ENCODE measurements around the gene TTC16. TPM values are rescaled to one million over a fixed set of nuclear protein-coding genes. Genes with fewer than 3 reads are reported as not detected.

The TTC16 gene
- total and polyA plus RNA-seq, 4 donors = 0.02 to 0.08 TPM; not detected in 2

DNA sequence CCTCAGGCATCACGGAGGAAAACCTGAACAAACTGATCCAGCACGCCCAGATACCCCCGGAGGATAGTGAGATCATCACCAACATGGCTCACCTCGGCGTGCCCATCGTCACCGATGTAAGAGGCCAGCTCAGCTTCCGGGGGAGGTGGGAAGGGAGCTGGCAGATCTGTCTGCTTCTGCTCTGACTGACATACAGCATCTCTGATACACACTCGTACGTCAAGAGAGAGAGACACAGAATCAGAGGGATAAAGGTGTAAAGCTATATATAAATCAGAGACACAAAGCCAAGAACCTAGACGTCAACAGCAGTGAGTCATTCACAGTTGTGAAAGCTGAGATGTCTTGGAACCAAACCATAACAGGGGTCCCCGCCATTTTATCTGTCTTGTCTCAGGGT, 39.2 kb upstream of the TTC16 start:
- H3K9me3 ChIP-seq (ENCODE audit: control insufficient read depth in 4 of 4, low read length in 3 of 4) = no peaks in the 10 kb centered on the region
- no peak overlapping the region for H3K9ac ChIP-seq (ENCODE audit: low read depth in 1 of 2, low read length in 2 of 2)
- H3K36me3 ChIP-seq (ENCODE audit: control insufficient read depth in 4 of 4, insufficient read depth in 3 of 4, low read depth in 1 of 4, low read length in 3 of 4) = peaks cover 0 to 4% (median 0%) of the 10 kb centered on the region in 4 donors
- no peak for DNase-seq (ENCODE audit: low spot score)
- no peak overlapping the region for H3K4me3 ChIP-seq (ENCODE audit: low read depth in 1 of 3, low read length in 3 of 3)
- no peak for TF ChIP-seq JUND (IDR thresholded peaks at IDR 0.05)
- TF ChIP-seq GABPA (IDR thresholded peaks at IDR 0.05 in 1 of 2, conservative IDR thresholded peaks at IDR 0.05 in 1 of 2) = no peak
- TF ChIP-seq, protein P1, sequence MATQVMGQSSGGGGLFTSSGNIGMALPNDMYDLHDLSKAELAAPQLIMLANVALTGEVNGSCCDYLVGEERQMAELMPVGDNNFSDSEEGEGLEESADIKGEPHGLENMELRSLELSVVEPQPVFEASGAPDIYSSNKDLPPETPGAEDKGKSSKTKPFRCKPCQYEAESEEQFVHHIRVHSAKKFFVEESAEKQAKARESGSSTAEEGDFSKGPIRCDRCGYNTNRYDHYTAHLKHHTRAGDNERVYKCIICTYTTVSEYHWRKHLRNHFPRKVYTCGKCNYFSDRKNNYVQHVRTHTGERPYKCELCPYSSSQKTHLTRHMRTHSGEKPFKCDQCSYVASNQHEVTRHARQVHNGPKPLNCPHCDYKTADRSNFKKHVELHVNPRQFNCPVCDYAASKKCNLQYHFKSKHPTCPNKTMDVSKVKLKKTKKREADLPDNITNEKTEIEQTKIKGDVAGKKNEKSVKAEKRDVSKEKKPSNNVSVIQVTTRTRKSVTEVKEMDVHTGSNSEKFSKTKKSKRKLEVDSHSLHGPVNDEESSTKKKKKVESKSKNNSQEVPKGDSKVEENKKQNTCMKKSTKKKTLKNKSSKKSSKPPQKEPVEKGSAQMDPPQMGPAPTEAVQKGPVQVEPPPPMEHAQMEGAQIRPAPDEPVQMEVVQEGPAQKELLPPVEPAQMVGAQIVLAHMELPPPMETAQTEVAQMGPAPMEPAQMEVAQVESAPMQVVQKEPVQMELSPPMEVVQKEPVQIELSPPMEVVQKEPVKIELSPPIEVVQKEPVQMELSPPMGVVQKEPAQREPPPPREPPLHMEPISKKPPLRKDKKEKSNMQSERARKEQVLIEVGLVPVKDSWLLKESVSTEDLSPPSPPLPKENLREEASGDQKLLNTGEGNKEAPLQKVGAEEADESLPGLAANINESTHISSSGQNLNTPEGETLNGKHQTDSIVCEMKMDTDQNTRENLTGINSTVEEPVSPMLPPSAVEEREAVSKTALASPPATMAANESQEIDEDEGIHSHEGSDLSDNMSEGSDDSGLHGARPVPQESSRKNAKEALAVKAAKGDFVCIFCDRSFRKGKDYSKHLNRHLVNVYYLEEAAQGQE (IDR thresholded peaks at IDR 0.05) = no peak
- no peak for TF ChIP-seq FOXA1 (IDR thresholded peaks at IDR 0.05)
- no peak for TF ChIP-seq FOXA2 (IDR thresholded peaks at IDR 0.05)
- TF ChIP-seq, protein P2, sequence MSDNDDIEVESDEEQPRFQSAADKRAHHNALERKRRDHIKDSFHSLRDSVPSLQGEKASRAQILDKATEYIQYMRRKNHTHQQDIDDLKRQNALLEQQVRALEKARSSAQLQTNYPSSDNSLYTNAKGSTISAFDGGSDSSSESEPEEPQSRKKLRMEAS (IDR thresholded peaks at IDR 0.05) = no peak
- TF ChIP-seq HNF4A (conservative IDR thresholded peaks at IDR 0.05) = no peak
- TF ChIP-seq CTCF (IDR thresholded peaks at IDR 0.05; ENCODE audit: low read depth, low read length, missing input control) = no peak
- H3K27ac ChIP-seq (ENCODE audit: low read depth in 1 of 2, low read length in 2 of 2) = no peak overlapping the region
- no peaks in the 10 kb centered on the region for H3K27me3 ChIP-seq (ENCODE audit: control insufficient read depth in 4 of 4, insufficient read depth in 4 of 4, low read length in 3 of 4)
- H3K4me1 ChIP-seq (ENCODE audit: control insufficient read depth in 4 of 4, insufficient read depth in 4 of 4, low read length in 3 of 4) = no peaks in the 10 kb centered on the region
- 96% methylated on average over 12 of the region's 12 CpGs for WGBS

- Histone ChIP-seq H3K4me3 (ENCODE audit: low read depth in 1 of 3, low read length in 3 of 3) (no peak overlapping the region), H3K36me3 (ENCODE audit: control insufficient read depth in 4 of 4, insufficient read depth in 3 of 4, low read depth in 1 of 4, low read length in 3 of 4) (peaks cover 0 to 5% (median 0%) of the 10 kb centered on the region in 4 donors), H3K27ac (ENCODE audit: low read depth in 1 of 2, low read length in 2 of 2) (no peak overlapping the region), H3K9me3 (ENCODE audit: control insufficient read depth in 4 of 4, low read length in 3 of 4) (no peaks in the 10 kb centered on the region), H3K27me3 (ENCODE audit: control insufficient read depth in 4 of 4, insufficient read depth in 4 of 4, low read length in 3 of 4) (no peaks in the 10 kb centered on the region), H3K9ac (ENCODE audit: low read depth in 1 of 2, low read length in 2 of 2) (no peak overlapping the region), H3K4me1 (ENCODE audit: control insufficient read depth in 4 of 4, insufficient read depth in 4 of 4, low read length in 3 of 4) (no peaks in the 10 kb centered on the region)
- DNase-seq (ENCODE audit: low spot score) = no peak
- TF ChIP-seq HNF4A (conservative IDR thresholded peaks at IDR 0.05) (no peak), FOXA2 (IDR thresholded peaks at IDR 0.05) (no peak), FOXA1 (IDR thresholded peaks at IDR 0.05) (no peak), ATF3 (IDR thresholded peaks at IDR 0.05) (no peak), CTCF (IDR thresholded peaks at IDR 0.05; ENCODE audit: low read depth, low read length, missing input control) (no peak), HNF4G (IDR thresholded peaks at IDR 0.05) (no peak), SP1 (IDR thresholded peaks at IDR 0.05) (no peak), NR2F2 (IDR thresholded peaks at IDR 0.05) (no peak), YY1 (IDR thresholded peaks at IDR 0.05) (no peak), EGR1 (IDR thresholded peaks at IDR 0.05; ENCODE audit: low read depth in 2 of 2) (no peak)
- TF ChIP-seq, protein P1 (IDR thresholded peaks at IDR 0.05) = no peak
- 79% methylated on average over 2 of the region's 2 CpGs for WGBS
These were observed 36.4 kb upstream of the TTC16 start for GRCh38 chr9:127679506-127679905.
